GM21528 (cell line): Measurements from ENCODE around the gene SCGB1D1.

Experiments used
- ATAC-seq: cut with Tn5 transposase; IDR thresholded peaks from one replicate; pipeline ENCODE4 v1.9.1; 2021; ENCODE audit warnings: mild to moderate bottlenecking, moderate library complexity; ENCODE audit not compliant: unreplicated experiment, low FRiP score

Gene SCGB1D1

DNA sequence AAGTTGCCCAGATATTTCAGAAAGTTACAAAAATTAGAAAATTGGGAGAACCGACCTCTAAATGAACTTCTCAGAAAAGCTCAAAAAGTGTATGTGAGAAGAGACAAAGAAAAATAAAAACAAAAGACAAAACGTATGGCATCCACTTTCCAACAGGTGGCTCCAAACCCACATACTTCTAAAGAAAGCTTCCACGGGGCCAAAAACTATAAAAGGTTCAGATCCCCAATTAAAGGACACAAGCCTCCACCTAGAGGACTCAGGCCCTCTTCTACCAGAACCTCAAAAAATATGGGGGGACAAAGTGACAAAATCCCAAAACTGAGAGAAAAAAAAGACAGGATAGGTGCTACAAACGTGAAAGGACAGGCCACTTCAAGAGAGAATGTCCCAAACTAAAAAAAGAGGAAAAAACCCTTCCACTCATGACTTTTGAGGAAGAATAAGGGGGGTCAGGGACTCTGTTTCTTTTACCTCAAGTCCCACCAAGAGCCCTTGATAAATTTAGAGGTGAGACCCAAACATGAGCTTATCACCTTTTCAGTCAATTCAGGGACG lies 27.3 kb downstream of the SCGB1D1 start:
- ATAC-seq = no peak

DNA sequence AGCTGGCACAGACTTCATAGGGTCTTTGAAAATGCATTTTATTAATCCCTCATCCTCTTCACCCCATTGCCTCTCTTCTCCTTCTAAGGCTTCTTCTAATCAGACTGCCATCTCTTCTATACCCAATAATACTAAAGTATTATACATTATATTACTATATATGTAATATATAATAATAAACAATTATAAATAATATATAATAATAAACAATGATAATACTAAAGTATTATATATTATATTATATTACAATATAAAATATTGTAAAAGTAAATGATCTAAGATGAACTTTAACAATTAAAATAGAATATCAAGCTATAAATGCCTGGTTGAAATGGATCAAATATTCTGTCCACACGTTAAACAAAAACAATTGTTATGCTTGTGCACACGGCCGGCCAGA lies 31.5 kb downstream of the SCGB1D1 start:
- no peak for ATAC-seq

DNA sequence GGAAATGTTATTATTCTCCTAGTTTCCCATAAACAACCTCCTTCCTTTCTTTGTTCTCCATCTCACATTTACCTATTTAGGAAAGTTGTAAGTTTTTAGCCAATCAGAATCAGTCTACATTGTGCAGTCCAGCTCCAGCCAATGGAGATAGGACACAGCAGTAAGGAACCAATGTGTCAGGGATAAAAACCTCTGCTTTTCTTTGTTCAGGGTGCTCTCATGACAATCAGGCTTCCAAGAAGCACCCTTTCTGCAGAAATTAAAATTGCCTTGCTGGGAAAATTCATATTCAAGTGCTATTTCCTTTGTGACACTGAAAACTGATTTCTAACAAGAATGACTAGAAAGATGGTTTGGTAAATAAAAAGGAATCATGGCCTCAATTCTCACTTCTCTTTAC lies 33.1 kb downstream of the SCGB1D1 start:
- ATAC-seq = no peak

DNA sequence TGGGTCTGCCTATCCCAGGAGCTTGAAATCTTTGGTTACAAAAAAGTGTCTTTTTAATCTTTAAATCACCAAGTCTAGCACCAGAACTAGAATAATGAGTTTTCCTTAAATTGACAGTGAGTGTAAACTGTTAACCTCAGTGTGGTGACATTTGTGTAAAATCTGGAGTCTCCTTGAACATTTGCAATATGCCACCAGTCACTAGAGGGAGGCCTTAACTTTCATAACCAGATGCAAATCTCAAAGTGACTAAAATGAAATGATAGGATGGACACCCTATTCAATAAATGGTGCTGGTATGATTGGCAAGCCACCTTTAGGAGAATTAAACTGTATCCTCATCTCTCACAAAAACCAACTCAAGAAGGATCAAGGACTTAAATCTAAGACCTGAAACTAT lies 43.7 kb downstream of the SCGB1D1 start:
- ATAC-seq = no peak

DNA sequence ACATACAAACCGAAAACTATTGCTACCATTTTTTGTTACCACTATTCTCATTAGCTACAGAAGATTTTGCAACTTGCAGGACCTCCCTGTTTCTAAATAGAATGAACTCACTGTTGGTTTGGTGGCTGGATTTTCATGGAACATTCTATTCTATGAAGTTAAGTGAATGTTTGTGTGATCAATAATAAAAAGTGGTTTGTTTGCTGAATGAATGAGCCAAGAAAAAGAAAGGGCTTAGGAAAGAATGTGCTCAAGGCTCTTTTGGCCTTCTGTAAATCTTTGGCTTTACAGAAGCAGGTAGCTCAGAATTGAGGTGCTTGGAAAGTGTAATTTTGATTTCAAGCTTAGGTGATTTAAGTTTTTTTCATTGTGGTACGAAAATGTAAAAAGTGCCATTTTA lies 46.2 kb downstream of the SCGB1D1 start:
- ATAC-seq = no peak

DNA sequence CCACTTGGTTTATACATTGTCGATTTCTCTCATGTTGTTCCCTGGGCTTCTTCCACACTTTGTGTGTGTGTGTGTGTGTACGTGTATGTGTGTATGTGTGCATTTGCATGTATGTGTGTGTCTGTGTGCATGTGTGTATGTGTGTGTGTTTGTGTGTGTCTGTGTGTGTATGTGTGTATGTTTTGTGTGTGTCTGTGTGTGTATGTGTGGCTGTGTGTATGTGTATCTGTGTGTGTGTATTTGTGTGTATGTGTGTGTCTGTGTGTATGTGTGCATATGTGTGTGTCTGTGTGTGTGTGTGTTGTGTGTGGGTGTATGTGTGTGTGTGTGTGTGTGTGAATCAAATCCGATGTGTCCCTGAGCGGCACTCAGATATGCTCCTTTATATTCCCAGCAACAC lies 47.5 kb downstream of the SCGB1D1 start:
- no peak for ATAC-seq

DNA sequence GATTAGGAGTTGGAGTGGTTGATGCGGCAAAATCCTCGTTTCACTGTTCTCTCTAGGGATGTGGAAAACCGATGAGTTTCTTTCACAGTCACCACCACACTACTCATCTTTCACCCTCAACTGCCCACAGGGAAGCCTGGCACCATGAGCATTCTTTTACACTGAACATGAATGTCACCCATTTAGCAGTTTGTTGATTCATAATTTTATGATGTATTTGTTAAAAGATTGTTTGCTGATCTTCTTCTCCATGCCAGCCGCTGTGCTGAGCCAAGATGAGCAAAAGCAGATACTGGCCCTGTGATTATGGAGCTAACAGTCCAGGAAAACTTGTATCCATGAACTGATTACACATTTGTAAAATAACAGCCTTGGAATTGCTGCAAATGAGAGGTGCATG lies 48.1 kb downstream of the SCGB1D1 start:
- ATAC-seq = no peak

DNA sequence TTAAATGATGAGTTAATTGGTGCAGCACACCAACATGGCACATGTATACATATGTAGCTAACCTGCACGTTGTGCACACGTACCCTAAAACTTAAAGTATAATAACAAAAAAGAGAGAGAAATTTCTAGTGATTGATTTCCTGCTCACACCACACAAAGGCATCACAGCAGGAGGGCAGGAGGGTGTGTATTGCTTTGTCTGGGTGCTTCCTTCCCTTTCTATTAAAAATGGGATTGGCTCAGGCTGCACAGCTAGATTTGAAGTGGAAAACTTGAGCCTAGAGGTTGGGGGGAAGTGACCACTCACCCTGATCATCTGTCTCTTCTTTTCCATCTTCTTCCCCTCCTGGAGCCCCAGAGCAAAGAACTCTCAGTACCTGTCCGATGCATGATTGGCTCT lies 51.1 kb downstream of the SCGB1D1 start:
- no peak for ATAC-seq

DNA sequence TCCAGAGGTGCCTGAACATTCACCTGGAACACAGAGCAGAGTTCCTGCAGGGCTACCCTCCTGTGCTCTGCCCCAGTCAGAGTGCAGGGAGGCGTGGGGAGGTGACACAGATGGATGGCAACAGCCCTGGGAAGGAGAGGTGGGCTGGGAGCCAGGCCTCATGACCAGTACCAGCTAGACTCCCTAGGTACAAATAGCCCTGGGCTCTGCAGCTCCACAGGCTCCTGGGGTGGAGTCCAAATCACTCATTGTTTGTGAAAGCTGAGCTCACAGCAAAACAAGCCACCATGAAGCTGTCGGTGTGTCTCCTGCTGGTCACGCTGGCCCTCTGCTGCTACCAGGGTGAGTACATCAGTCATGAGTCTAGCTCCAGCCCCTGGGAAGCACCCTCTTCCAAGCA lies 52.0 kb downstream of the SCGB1D1 start, which contains the start of gene SCGB1D2:
Gene SCGB1D2 (plus strand): TSS at position 219 of the 400 bp plus-strand sequence. CDS start 69 bp downstream, at position 288.
- ATAC-seq = no peak
